ENCODE data around the gene NUDT2. TPM values are rescaled to one million over a fixed set of nuclear protein-coding genes. Genes with fewer than 3 reads are reported as not detected.
"Not testable (repeated sequence)": the region's sequence is repeated elsewhere in the genome, so short reads cannot be mapped to it uniquely, and the experiment has no call there.

The NUDT2 gene
- total RNA-seq, 4 donors from 2014 or later, result 13.8 to 20.0 (median 14.7) TPM; not detected in 1

DNA sequence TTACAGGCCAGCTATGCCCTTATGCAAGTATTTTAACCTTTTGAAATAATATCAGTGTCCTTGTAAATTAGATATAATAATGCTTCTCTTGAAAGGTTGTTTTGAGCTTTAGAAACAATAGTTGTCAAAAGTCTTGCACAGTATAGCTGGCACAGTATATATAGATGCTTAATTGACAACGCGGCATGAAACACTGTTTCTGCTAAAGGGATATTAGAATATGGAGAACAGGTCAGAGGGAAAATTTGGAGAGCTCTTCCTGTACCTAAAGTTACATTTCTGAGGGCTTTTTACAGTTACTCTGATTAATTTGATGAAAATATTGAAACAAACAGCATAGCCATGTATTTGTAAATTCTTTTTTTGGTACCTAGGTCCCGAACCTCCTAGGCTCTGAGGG, 4.5 kb downstream of the NUDT2 start:
- Histone ChIP-seq H3K9me3 (no peaks in the 10 kb centered on the region), H3K27me3 (no peaks in the 10 kb centered on the region), H3K27ac (no peak overlapping the region), H3K4me3 (no peak overlapping the region), H3K36me3 (peaks cover 0 to 7% (median 0%) of the 10 kb centered on the region in 3 donors), H3K4me1 (peaks cover 0 to 16% (median 0%) of the 10 kb centered on the region in 4 donors)
- DNase-seq, result no peak
- TF ChIP-seq POLR2A (IDR thresholded peaks at IDR 0.05), result no peak
- TF ChIP-seq, protein P1, sequence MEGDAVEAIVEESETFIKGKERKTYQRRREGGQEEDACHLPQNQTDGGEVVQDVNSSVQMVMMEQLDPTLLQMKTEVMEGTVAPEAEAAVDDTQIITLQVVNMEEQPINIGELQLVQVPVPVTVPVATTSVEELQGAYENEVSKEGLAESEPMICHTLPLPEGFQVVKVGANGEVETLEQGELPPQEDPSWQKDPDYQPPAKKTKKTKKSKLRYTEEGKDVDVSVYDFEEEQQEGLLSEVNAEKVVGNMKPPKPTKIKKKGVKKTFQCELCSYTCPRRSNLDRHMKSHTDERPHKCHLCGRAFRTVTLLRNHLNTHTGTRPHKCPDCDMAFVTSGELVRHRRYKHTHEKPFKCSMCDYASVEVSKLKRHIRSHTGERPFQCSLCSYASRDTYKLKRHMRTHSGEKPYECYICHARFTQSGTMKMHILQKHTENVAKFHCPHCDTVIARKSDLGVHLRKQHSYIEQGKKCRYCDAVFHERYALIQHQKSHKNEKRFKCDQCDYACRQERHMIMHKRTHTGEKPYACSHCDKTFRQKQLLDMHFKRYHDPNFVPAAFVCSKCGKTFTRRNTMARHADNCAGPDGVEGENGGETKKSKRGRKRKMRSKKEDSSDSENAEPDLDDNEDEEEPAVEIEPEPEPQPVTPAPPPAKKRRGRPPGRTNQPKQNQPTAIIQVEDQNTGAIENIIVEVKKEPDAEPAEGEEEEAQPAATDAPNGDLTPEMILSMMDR (IDR thresholded peaks at IDR 0.05), result no peak

DNA sequence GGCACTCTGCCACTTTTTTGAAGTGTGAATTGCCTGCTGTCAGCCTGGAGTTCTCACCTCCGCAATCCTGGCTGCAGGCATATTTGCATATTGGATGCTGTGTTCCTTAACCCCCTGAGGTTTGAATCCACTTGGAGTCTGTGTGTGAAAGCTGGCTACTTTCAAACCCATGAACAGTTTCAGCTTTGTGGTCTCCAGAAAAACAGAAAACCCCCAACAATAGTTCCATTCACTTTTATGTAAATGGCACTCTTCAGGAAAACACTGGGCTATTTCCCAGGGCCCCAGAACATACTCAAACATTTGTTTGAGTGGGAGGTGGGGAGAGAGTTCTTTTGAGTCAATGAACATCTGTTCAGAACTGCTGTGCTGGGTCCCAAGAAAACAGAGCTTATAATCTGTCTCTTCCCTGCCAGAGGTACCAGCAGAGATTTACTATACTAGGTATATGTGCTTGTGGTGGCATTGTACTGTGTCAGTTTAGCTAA, 5.0 kb downstream of the NUDT2 start:
- DNase-seq, result no peak
- Histone ChIP-seq H3K9me3 (no peaks in the 10 kb centered on the region), H3K4me1 (peaks cover 0 to 15% (median 0%) of the 10 kb centered on the region in 4 donors), H3K27me3 (no peaks in the 10 kb centered on the region), H3K36me3 (peaks cover 0 to 13% (median 0%) of the 10 kb centered on the region in 3 donors), H3K4me3 (no peak overlapping the region), H3K27ac (no peak overlapping the region)
- no peak for TF ChIP-seq POLR2A (IDR thresholded peaks at IDR 0.05)
- TF ChIP-seq, protein P1 (IDR thresholded peaks at IDR 0.05), result no peak

DNA sequence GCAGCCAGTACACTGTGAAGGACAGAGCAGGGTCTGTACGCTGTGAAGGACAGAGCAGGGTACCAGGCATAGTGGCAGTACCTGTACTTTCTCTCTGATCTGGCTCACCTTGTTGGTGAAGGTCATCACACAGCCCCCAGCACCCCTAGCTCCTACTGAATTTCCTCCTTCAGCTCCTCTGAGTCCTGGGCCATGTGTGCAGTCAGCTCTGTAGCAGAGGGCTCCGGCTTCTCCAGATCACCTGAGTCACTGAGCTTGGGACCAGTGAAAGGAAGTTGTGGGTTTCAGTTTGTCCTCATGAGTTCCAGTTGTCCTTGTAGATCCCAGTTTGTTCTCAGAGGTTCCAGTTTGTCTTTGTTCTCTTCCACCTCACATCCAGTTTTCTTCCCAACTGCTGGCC, 5.5 kb downstream of the NUDT2 start:
- no peaks in the 10 kb centered on the region for H3K27me3 ChIP-seq
- TF ChIP-seq POLR2A (IDR thresholded peaks at IDR 0.05), result no peak
- TF ChIP-seq, protein P1 (IDR thresholded peaks at IDR 0.05), result no peak
- no peaks in the 10 kb centered on the region for H3K9me3 ChIP-seq
- no peak for DNase-seq
- H3K4me1 ChIP-seq, result peaks cover 0 to 15% (median 0%) of the 10 kb centered on the region in 4 donors
- H3K4me3 ChIP-seq, result no peak overlapping the region
- no peak overlapping the region for H3K27ac ChIP-seq
- peaks cover 0 to 14% (median 0%) of the 10 kb centered on the region in 3 donors for H3K36me3 ChIP-seq

DNA sequence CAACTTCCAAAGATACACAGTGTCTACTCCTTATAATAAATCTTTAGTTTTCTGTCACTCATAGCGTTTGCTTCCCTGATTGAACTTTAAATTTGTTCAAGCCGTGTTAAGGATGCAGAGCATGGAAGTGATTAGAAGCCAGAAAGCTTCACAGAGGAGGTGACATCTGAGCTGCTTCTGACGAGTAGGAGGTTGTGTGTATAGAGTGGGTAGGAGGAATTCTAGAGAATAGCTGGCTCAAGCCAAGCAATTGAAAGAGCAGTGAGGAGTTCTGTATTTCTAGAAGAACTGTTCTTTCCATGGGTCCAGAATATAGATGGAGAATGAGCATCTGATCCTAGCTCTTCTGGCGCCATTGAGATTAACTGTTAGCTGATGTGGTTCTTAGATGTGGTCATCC, 6.0 kb downstream of the NUDT2 start:
- no peak for DNase-seq
- Histone ChIP-seq H3K9me3 (no peaks in the 10 kb centered on the region), H3K36me3 (peaks cover 0 to 14% (median 0%) of the 10 kb centered on the region in 3 donors), H3K27me3 (no peaks in the 10 kb centered on the region), H3K4me1 (peaks cover 0 to 11% (median 0%) of the 10 kb centered on the region in 4 donors), H3K27ac (no peak overlapping the region), H3K4me3 (no peak overlapping the region)
- TF ChIP-seq, protein P1 (IDR thresholded peaks at IDR 0.05), result no peak
- TF ChIP-seq POLR2A (IDR thresholded peaks at IDR 0.05), result no peak

DNA sequence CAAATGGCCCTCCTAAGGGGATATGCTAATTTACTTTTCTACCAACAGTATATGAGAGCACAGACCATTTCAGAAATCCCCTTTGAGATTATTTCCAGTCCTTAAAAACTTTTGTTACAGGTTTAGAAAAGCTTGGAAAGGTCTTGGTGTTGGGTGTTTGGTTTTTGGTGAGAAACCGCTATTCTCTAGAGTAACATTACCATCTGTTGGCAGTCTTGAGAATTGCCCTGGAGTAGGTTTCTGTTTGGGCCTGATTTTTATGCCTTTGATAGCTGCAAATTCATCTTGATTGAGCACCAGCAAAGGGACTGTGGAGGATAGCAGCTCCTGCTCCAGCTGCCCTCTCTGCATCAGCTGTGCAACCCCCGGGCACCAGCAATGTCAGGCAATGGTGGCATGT, 8.0 kb downstream of the NUDT2 start:
- Histone ChIP-seq H3K27me3 (no peaks in the 10 kb centered on the region), H3K4me3 (no peak overlapping the region), H3K27ac (no peak overlapping the region), H3K9me3 (no peaks in the 10 kb centered on the region), H3K36me3 (peaks cover 0 to 14% (median 0%) of the 10 kb centered on the region in 3 donors), H3K4me1 (no peaks in the 10 kb centered on the region)
- TF ChIP-seq POLR2A (IDR thresholded peaks at IDR 0.05), result no peak
- TF ChIP-seq, protein P1 (IDR thresholded peaks at IDR 0.05), result no peak
- no peak for DNase-seq

DNA sequence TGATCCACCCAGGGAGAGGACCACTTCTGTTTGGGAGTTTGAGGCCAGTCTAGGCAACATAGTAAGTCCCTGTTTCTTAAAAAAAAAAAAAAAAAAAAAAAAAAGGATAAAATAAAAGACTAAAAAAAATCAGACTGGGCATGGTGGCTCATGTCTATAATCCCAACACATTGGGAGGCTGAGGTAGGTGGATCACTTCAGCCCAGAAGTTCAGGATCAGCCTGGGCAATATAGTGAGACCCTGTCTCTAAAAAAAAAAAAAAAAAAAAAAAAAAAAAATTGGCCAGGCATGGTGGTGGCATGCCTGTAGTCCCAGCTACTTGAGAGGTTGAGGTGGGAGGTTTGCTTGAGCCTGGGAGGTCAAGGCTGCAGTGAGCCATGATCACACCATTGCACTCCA, 8.7 kb downstream of the NUDT2 start:
- peaks cover 0 to 14% (median 0%) of the 10 kb centered on the region in 3 donors for H3K36me3 ChIP-seq
- not testable (repeated sequence) for H3K4me1 ChIP-seq, H3K9me3 ChIP-seq, H3K4me3 ChIP-seq, DNase-seq, H3K27ac ChIP-seq, H3K27me3 ChIP-seq
